ENCODE results near the gene UBE2H.
A peak's percentile ranks its signal among the peaks of the same experiment; 100 is the strongest.
"Not testable (repeated sequence)": the region's sequence is repeated elsewhere in the genome, so short reads cannot be mapped to it uniquely, and the experiment has no call there.

The UBE2H gene

GRCh38 chr7:129870668-129871067 is 82.1 kb downstream of the UBE2H start:
- DNase-seq = no peak

- no peak for DNase-seq
These were observed 86.5 kb downstream of the UBE2H start for GRCh38 chr7:129866251-129866650.

GRCh38 chr7:129865925-129866201 is 86.9 kb downstream of the UBE2H start:
- DNase-seq = no peak

- no peak for DNase-seq
These were observed 87.5 kb downstream of the UBE2H start for GRCh38 chr7:129865093-129865924.

- not testable (repeated sequence) for DNase-seq
These were observed 88.1 kb downstream of the UBE2H start for GRCh38 chr7:129864676-129865075.

GRCh38 chr7:129864042-129864441 is 88.7 kb downstream of the UBE2H start:
- DNase-seq = no peak

- no peak for DNase-seq
These were observed 90.1 kb downstream of the UBE2H start for GRCh38 chr7:129862682-129863081.

GRCh38 chr7:129860784-129861183 is 92.0 kb downstream of the UBE2H start:
- DNase-seq = not testable (repeated sequence)

GRCh38 chr7:129859183-129859582 is 93.6 kb downstream of the UBE2H start:
- no peak for DNase-seq

GRCh38 chr7:129858490-129858889 is 94.3 kb downstream of the UBE2H start:
- no peak for DNase-seq

- no peak for DNase-seq
These were observed 95.4 kb downstream of the UBE2H start for GRCh38 chr7:129857313-129857712.

GRCh38 chr7:129855935-129856717 is 96.6 kb downstream of the UBE2H start:
- no peak for DNase-seq

- no peak for DNase-seq
These were observed 97.5 kb downstream of the UBE2H start for GRCh38 chr7:129855234-129855673.

- no peak for DNase-seq
These were observed 98.4 kb downstream of the UBE2H start for GRCh38 chr7:129854401-129854800.

- DNase-seq = no peak
These were observed 99.0 kb downstream of the UBE2H start for GRCh38 chr7:129853661-129854268.

GRCh38 chr7:129851809-129852208 is 101.0 kb downstream of the UBE2H start:
- DNase-seq = no peak

GRCh38 chr7:129851174-129851573 is 101.6 kb downstream of the UBE2H start:
- DNase-seq = no peak

GRCh38 chr7:129848436-129848835 is 104.3 kb downstream of the UBE2H start:
- no peak for DNase-seq

GRCh38 chr7:129845972-129846327 is 106.8 kb downstream of the UBE2H start:
- DNase-seq = no peak

GRCh38 chr7:129845178-129845971 is 107.4 kb downstream of the UBE2H start:
- DNase-seq = no peak

- DNase-seq = no peak
These were observed 108.6 kb downstream of the UBE2H start for GRCh38 chr7:129843978-129844840.

- DNase-seq = peak; percentile 82
These were observed 109.3 kb downstream of the UBE2H start for GRCh38 chr7:129843365-129843898.
